T1000 (cell line): Measurements from ENCODE around the gene KLHDC4.

Experiments used
- DNase-seq: peaks from one replicate; lab custom pipeline; 2025; ENCODE audit warnings: mixed read lengths; lab: John Stamatoyannopoulos, UW

Gene KLHDC4

DNA sequence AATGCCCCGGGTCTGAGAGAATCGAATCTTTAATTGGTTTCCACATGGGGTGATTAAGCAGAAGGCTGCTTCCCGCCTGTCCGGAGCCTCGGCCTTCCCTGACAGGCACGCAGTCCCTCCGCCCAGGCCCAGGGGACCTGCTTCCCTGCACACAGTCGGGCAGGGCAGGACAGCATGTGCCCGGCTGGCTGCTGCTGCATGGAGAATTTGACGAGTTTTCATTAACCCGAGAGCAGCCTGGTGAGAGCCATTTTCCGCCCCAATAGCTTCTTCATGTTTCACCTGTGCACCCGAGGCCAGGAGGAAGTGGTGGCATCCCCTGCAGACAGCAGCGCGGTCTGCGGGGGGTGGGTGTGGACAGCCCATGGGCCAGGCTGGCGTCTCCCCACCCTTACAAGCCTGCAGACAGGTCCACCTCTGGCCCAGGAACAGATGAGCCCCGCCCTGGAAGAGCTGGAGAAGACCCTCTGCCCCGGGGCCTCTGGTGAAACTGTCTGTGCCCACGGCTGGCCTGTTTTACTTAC lies 67.0 kb downstream of the KLHDC4 start:
- DNase-seq: no peak

DNA sequence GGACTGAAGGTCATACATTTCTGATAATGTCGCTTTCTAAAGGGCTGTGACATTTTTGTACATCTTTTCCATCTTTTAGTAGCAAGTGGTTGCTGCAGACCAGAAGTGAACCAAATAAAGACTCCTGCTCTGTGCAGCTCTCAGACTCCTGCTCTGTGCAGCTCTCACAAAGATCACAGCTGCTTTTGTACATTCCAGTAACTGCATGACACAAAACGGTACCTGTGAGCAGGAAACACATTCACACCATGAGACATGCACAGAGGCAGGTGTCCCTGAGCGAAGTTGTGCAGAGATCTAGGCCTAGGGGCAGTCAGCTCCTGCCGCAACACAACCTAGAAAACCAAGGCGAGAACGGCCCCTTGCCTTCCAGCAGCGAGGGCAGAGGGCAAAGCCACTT lies 67.5 kb downstream of the KLHDC4 start:
- no peak for DNase-seq

DNA sequence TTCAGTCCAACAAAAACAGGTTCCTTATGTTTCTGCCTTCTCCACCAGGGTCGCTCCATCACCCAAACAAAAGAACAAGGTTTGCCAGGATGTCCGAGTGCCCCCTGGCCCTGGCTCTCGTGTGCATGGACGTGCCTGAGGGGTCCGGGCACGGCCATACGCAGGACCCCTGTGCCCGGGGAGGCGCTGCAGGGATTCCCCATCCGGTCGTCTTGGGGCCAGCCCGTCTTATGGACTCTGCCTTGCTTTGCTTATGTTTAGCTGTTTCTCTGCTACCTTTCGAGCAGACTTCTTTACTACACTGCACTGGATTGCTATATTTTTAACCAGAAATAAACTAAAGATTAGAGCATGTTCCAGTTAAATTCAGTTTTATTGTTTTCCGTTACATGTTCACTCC lies 68.0 kb downstream of the KLHDC4 start:
- no peak for DNase-seq

DNA sequence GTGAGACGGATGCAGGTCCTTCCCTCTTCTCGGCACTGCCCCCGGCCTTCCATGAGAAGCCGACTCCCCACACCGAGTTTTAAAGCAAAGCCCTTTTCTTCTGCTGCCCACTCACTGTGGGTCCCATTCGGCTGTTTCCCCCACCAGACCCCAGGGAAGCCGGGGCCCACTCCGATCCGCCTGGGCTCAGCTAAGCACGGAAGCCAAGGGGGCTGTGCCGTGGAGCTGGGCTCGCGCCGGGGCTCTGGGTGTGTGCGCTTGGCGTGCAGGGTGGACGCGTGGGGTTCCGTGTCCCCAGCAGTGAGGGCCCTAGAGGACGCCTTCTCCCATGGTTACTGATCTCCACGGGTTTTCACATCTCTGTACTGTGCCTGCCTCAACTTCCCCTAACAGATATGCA lies 68.5 kb downstream of the KLHDC4 start:
- DNase-seq: no peak

DNA sequence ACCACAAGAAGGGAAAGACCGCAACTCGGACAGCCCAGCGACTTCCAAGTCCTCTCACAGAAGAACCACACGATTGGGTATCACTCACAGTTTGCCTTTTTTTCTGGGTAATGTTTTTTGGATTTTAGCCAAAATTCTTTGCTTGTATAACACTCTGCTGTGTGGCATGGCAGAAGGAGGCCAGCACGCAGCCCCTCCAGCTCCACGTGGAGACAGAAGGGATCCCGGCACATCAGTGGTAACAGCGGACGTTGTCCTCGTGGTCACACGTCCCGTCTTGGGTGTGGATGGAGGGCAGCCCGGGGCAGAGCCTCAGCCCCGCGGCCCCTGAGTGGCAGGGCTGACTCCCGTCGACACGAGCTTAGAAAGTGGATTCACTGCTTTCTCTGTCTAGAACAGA lies 69.1 kb downstream of the KLHDC4 start:
- DNase-seq: no peak

- DNase-seq: no peak
Measured at GRCh38 chr16:87695534-87695933, 70.3 kb downstream of the KLHDC4 start.

DNA sequence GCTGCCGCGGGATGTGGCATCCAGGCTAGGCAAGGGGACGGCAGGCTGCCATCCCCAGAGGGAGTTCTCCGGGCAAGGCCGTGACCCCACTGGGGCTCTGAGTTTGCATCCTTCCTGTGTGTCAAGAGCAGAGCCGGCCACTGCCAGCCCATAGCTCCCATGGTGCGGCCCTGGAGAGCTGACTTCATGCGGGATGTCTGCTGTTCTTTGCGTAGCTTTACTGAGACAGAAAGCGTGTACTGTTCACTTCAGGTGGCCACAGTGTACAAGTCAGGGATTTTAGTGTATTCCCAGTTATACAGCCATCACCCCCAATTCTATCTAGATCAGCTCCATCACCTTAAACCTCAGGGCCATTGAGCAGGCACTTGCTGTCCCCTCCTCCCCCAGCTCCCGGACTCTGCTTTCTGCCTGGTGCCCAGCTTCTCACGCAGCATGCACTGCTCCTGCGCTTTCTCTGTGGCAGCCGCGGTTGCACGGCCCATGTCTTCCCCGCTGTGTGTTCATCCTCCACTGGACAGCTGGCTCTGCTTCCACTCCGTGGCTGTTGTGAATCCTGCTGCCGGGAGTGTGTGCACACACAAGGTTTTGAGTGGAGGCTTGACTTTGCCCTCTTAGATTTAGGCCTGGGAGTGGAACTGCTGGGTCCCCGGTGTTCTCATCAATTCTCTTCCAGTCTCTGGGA lies 71.2 kb downstream of the KLHDC4 start:
- no peak for DNase-seq

GRCh38 chr16:87693827-87694226 lies 72.0 kb downstream of the KLHDC4 start:
- DNase-seq: no peak

DNA sequence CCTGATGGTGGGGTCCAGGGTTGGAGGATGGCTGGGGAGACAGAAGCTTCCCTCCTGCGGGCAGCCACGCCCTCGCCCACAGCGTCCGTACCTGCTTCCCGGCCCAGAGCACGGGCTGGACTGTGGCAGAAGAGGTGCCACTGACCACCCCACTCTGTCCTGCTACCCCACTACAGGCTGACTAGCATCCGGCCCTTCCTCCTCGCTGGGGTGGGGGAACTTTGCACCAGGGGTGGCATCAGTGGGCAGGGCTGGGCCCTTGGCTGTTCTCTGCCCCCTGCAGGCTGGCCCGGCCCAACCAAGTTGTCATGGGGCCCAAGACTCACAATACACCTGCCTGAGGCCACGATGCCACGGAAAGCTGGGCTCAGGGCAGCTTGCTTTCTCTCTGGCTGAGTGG lies 73.0 kb downstream of the KLHDC4 start:
- DNase-seq: no peak

GRCh38 chr16:87692176-87692575 lies 73.6 kb downstream of the KLHDC4 start:
- DNase-seq: no peak

DNA sequence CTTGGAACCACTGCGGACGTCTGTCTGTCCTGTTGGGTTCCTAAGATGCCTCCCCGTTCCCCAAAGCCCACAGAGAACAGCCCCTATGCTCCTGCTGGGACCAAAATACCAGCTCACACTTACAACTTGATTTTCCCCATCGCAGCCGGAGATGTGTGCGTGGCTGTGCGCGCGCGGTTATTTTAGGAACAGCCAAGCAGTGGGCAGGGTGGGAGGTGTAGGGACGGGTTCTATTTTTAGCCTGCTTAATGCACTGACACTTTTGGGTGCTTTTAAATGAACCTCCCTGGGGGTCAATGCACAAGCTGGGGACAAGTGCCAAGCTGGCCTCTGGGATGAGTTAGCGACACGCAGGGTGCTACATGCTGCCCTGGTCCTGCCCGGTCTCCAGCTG lies 74.1 kb downstream of the KLHDC4 start:
- DNase-seq: no peak

DNA sequence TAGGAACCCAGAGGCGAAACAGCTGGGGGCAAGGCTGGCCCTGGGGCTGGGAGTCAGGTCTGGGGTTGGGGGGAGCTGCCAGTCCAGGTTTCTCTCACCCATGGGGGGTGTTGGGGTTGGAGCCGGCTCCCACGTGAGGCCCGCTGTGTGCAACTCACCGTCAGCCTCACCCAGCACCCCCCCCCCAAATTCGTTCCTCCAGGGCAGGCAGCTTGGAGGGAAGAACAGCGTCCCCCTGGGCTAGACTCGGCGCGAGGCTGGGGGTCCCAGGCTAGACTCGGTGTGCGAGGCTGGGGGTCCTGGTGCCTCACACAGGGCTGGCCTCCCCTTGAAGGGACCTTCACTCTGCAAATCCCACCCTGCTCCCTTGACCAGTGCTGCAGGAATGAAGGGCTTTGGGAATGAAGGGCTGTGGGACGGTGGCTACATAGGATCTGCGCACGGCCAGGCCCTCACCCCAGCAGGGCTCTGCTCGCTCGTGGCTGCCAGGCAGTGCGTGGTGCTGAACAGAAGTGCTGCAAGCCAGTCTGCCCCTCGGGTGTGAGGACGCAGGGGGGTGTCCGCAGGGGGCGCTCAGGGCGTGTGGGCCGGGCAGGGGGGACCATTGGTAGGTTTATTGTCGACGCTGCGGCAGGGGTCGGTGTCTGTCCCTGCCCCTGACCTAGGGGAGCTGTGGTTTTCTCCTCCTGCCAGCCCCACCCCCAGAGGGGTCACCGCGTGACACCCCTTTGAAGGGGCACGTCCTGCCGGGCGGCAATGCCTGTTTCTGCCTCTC lies 74.7 kb downstream of the KLHDC4 start:
- no peak for DNase-seq

GRCh38 chr16:87689956-87690465 lies 75.8 kb downstream of the KLHDC4 start:
- DNase-seq: no peak

- DNase-seq: no peak
Measured at GRCh38 chr16:87688876-87689815, 76.6 kb downstream of the KLHDC4 start.

DNA sequence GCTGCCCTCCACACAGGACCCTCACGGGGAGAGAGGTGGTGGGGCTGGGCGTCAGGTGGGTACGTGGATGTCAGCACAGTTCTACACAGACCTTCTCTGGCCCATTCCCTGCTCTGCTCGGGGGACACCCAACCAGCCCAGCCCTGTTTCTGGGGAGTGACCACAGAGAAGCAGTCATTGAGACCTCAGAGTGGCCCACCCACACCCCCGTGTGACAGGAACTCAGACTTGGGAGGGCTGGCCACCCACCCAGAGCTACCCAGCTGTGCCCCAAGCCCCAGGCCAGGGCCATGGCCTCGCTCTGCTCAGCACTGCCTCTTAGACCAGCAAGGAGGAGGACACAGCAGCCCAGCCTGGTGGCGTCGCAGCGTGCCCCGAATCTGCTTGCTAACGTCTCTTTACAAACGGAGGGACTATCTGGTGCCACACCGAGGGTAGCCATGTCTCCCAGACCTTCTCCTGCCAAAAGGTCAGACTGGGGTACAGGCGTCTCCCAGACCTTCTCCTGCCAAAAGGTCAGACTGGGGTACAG lies 77.7 kb downstream of the KLHDC4 start:
- DNase-seq: no peak

GRCh38 chr16:87687126-87687910 lies 78.5 kb downstream of the KLHDC4 start:
- no peak for DNase-seq

DNA sequence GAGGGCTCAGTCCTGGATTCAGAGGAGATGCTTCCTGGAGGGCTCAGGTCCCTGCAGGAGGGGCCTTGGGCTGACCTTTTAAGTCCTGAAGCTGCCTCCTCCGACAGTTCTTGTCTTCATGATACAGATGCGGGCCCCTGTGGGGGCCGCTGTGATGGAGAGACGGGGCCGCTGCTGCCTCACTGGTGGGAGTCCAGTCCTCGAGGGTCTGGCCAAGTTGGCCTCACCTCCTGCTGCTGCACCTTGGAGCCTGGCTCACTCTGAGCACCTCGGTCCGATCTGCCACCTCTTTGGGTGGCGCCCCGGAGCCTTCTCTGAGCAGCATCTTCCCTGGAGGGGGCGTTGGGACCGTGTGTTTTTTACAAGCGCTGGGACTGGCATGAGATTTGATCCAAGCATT lies 79.1 kb downstream of the KLHDC4 start:
- DNase-seq: no peak

GRCh38 chr16:87685766-87686165 lies 80.0 kb downstream of the KLHDC4 start:
- no peak for DNase-seq

- DNase-seq: no peak
Measured at GRCh38 chr16:87685405-87685755, 80.4 kb downstream of the KLHDC4 start.

DNA sequence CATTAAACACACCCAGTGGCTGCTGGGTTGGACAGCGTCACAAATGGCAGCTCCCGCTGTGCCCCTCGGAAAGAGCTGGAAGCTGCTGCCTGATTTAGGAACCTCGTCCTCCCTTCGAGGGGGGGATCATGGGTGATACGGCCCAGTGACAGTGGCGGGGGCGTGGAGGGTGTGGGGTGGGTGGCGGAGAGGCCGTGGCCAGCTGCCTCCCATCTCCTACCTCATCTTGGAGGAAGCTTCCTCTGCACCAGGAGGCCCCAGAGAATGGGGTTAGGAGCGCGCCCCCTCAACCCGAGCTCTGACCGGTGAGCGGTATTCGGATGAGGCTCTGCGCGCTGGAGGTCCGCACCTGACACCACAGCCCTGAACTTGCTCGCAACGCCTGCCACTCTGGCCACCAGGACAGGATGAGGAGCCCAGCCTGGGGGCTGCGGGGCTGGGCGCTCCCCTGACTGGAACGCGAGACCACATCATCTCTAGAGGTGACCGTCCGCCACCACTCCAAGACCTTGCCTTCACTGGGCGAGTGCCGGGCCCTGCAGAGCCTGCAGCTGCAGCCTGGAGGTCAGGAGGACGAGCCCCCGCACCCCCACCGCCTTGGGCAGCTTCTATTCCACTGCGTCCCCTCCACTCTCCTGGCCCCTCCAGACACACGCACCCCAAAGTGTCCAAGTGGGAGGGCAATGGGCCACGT lies 80.9 kb downstream of the KLHDC4 start:
- no peak for DNase-seq
